PC-3 (cell line): Measurements from ENCODE around the gene ZNF814. TPM values are rescaled to one million over a fixed set of nuclear protein-coding genes. Genes with fewer than 3 reads are reported as not detected.
A peak's percentile ranks its signal among the peaks of the same experiment; 100 is the strongest.
"Not testable (repeated sequence)": the region's sequence is repeated elsewhere in the genome, so short reads cannot be mapped to it uniquely, and the experiment has no call there.

Experiments used
- ATAC-seq: fragments of 200-7000 bp; cut with Tn5 transposase; 2 replicates; pipeline ENCODE4 v1.9.1; 2020; ENCODE audit warnings: mild to moderate bottlenecking, moderate library complexity
- BruUV-seq: library from RNA; stranded (reverse); fragments of 400-500 nt; replicated peaks from 2 replicates; lab custom pipeline; 2021; lab: Mats Ljungman, UMichigan
- CTCF ChIA-PET: fragments of 300-600 bp; sonication (Branson Sonifier 250); formaldehyde crosslinking; loops from one replicate; lab custom pipeline; 2022; ENCODE audit warnings: antibody characterized with exemption; lab: Charles Lee
- POLR2A ChIA-PET: fragments of 300-600 bp; sonication (Branson Sonifier 250); formaldehyde crosslinking; loops from one replicate; lab custom pipeline; 2022; ENCODE audit warnings: antibody characterized with exemption; ENCODE audit not compliant: unreplicated experiment; lab: Charles Lee
- DNase-seq: peaks from one replicate; pipeline ENCODE4 v3.0.0-alpha.2; 2015
- H2AFZ ChIP-seq: fragments of 300-600 bp; sonication (generic); 2 replicates; pipeline ENCODE4 v1.6.0; 2016; ENCODE audit warnings: antibody characterized with exemption, low read length
- H3F3A ChIP-seq: fragments of 300-600 bp; sonication (generic); one replicate; pipeline ENCODE4 v1.6.0; 2017; ENCODE audit warnings: antibody characterized with exemption, low read length, control low read depth, mild to moderate bottlenecking; ENCODE audit not compliant: unreplicated experiment
- H3K27ac ChIP-seq: fragments of 300-600 bp; sonication (generic); 2 replicates; pipeline ENCODE4 v1.5.1; 2016; ENCODE audit warnings: mild to moderate bottlenecking, low read length
- H3K27me3 ChIP-seq: fragments of 300-600 bp; sonication (generic); 2 replicates; pipeline ENCODE4 v1.6.1; 2016; ENCODE audit warnings: low read length, mixed read lengths
- H3K36me3 ChIP-seq: fragments of 300-600 bp; sonication (generic); 2 replicates; pipeline ENCODE4 v1.6.1; 2016; ENCODE audit warnings: low read depth, mixed run types, low read length, mixed read lengths
- H3K4me1 ChIP-seq: fragments of 300-600 bp; sonication (generic); 2 replicates; pipeline ENCODE4 v1.5.1; 2016; ENCODE audit warnings: low read length; ENCODE audit not compliant: insufficient read depth
- H3K4me2 ChIP-seq: fragments of 300-600 bp; sonication (generic); 2 replicates; pipeline ENCODE4 v1.6.0; 2016; ENCODE audit warnings: low read length
- H3K4me3 ChIP-seq: fragments of 300-600 bp; sonication (generic); 2 replicates; pipeline ENCODE4 v1.5.1; 2016; ENCODE audit warnings: mild to moderate bottlenecking, low read length, mixed read lengths
- H3K79me2 ChIP-seq: fragments of 300-600 bp; sonication (generic); 2 replicates; pipeline ENCODE4 v1.6.1; 2017; ENCODE audit warnings: low read length, mixed read lengths
- H3K9ac ChIP-seq: fragments of 300-600 bp; sonication (generic); 2 replicates; pipeline ENCODE4 v1.6.0; 2016; ENCODE audit warnings: mild to moderate bottlenecking, low read length
- H3K9me2 ChIP-seq: fragments of 300-600 bp; sonication (generic); replicated peaks from 2 replicates; pipeline ENCODE4 v1.6.1; 2016; ENCODE audit warnings: mixed run types, low read length, mixed read lengths
- H3K9me3 ChIP-seq: fragments of 300-600 bp; sonication (generic); 2 replicates; pipeline ENCODE4 v1.6.1; 2016; ENCODE audit warnings: low read length, mixed read lengths
- H4K20me1 ChIP-seq: fragments of 300-600 bp; sonication (generic); 2 replicates; pipeline ENCODE4 v1.6.1; 2016; ENCODE audit warnings: low read length, mixed read lengths
- CTCF ChIP-seq: fragments of 300-600 bp; sonication (generic); conservative IDR thresholded peaks from 2 replicates; pipeline ENCODE4 v1.5.1; 2017; ENCODE audit warnings: antibody characterized with exemption, low read depth, mild to moderate bottlenecking, low read length
- EZH2 ChIP-seq: fragments of 300-600 bp; sonication (generic); IDR thresholded peaks from one replicate; pipeline ENCODE4 v1.6.1; 2017; ENCODE audit warnings: antibody characterized with exemption, mild to moderate bottlenecking, low read length; ENCODE audit not compliant: unreplicated experiment
- EZH2phosphoT487 ChIP-seq: fragments of 300-600 bp; sonication (generic); IDR thresholded peaks from 2 replicates; pipeline ENCODE4 v1.6.1; 2018; ENCODE audit warnings: mild to moderate bottlenecking, antibody characterized with exemption, low read length, borderline replicate concordance
- intact Hi-C: fragments of 100-400 bp; cut with micrococcal nuclease; formaldehyde crosslinking; loops from 2 replicates; pipeline ENCODE4 v1.9.0; 2023
- total RNA-seq: library from RNA; depleted of rRNA; stranded (reverse); fragments of >200 nt; gene quantifications from 2 replicates; pipeline ENCODE4 v1.2.3, GENCODE V29; 2014

Gene ZNF814
- total RNA-seq, 1 experiment from 2014 or later = 3.3 TPM

- intact Hi-C loops = loop anchor here (2.0 to 10.0 kb wide), 3 partner anchors 68 to 340 kb away; partner anchors contain the start of genes ZNF211, ZNF329 and ZNF776
- H3K79me2 ChIP-seq = peaks cover 36% of the 10 kb centered on the region
These were observed 74.2 kb downstream of the ZNF814 start, which contains the start of gene ZNF552 for GRCh38 chr19:57814505-57815246. ZNF552 (minus strand) TSS chr19:57814913; CDS start chr19:57814743, 170 bp downstream.

GRCh38 chr19:57813919-57814504, 74.8 kb downstream of the ZNF814 start:
- no TSS peak for BruUV-seq

More at GRCh38 chr19:57814505-57815246, 74.2 kb downstream of the ZNF814 start, which contains the start of gene ZNF552:
- Histone ChIP-seq H3K27me3 (no peaks in the 10 kb centered on the region), H3K4me2 (peak within 1 kb of the TSS; percentile 98), H3K4me1 (peaks cover 10% of the 10 kb centered on the region), H3K4me3 (peak within 1 kb of the TSS; percentile 80), H3K27ac (peak within 1 kb of the TSS; percentile 22), H2AFZ (peak within 1 kb of the TSS; percentile 67), H3F3A (no peaks in the 10 kb centered on the region), H3K9me3 (no peaks in the 10 kb centered on the region), H3K36me3 (peaks cover 11% of the 10 kb centered on the region; the same call in 1 of the 2 replicates), H4K20me1 (no peaks in the 10 kb centered on the region), H3K9ac (peak within 1 kb of the TSS; percentile 79), H3K9me2 (no peaks in the 10 kb centered on the region)
- peak; percentile 88 for ATAC-seq
- ChIA-PET POLR2A (interaction anchor here (0.6 kb wide), 1 partner anchor 12 kb away, joined by 3 read pairs; no protein-coding TSS in a partner anchor), CTCF (interaction anchor here (0.6 kb wide), 2 partner anchors 714 to 1842 kb away, joined by 4 to 5 read pairs; no protein-coding TSS in a partner anchor)
- DNase-seq = peak; percentile 97
- no peak for TF ChIP-seq EZH2phosphoT487
- no peak for TF ChIP-seq EZH2
- no peak for TF ChIP-seq CTCF
- TSS peak; percentile 70 for BruUV-seq

GRCh38 chr19:57812975-57813820, 75.6 kb downstream of the ZNF814 start:
- H2AFZ ChIP-seq, H3K9me2 ChIP-seq, CTCF ChIA-PET, DNase-seq, H3K9me3 ChIP-seq, BruUV-seq, H3K27me3 ChIP-seq, ATAC-seq, H3F3A ChIP-seq, H3K4me1 ChIP-seq, H4K20me1 ChIP-seq: not testable (repeated sequence)
- H3K79me2 ChIP-seq = peaks cover 31% of the 10 kb centered on the region
- H3K9ac ChIP-seq = peak overlapping the region; percentile 79
- intact Hi-C loops = loop anchor here (10.0 kb wide), 2 partner anchors 178 to 342 kb away; partner anchors contain the start of genes ZNF211 and ZNF329
- POLR2A ChIA-PET = interaction anchor here (0.6 kb wide), 1 partner anchor 88 kb away, joined by 4 read pairs; no protein-coding TSS in a partner anchor
- H3K36me3 ChIP-seq = peaks cover 19% of the 10 kb centered on the region
- H3K4me2 ChIP-seq = peak overlapping the region; percentile 98
- H3K4me3 ChIP-seq = peak overlapping the region; percentile 80
- 0 out of 2 replicates have a peak overlapping the region, but pooled peaks have one; percentile 22 for H3K27ac ChIP-seq

More at GRCh38 chr19:57813919-57814504, 74.8 kb downstream of the ZNF814 start:
- peak overlapping the region; percentile 80 for H3K4me3 ChIP-seq
- H3K9me3 ChIP-seq = no peaks in the 10 kb centered on the region
- ChIA-PET CTCF (no interaction called here), POLR2A (no interaction called here)
- no peak for TF ChIP-seq EZH2
- no peak for TF ChIP-seq EZH2phosphoT487
- TF ChIP-seq CTCF = no peak
- H3F3A ChIP-seq = no peaks in the 10 kb centered on the region
- ATAC-seq = peak; percentile 44
- H3K27ac ChIP-seq = peak overlapping the region; percentile 22
- peaks cover 31% of the 10 kb centered on the region for H3K79me2 ChIP-seq
- peak; percentile 58 for DNase-seq
- H3K9ac ChIP-seq = peak overlapping the region; percentile 79
- no peaks in the 10 kb centered on the region for H4K20me1 ChIP-seq
- no peaks in the 10 kb centered on the region for H3K9me2 ChIP-seq
- H3K4me2 ChIP-seq = peak overlapping the region; percentile 98
- H2AFZ ChIP-seq = peak overlapping the region; percentile 67
- H3K27me3 ChIP-seq = no peaks in the 10 kb centered on the region
- peaks cover 15% of the 10 kb centered on the region; the same call in 1 of the 2 replicates for H3K36me3 ChIP-seq
- H3K4me1 ChIP-seq = peaks cover 10% of the 10 kb centered on the region
- intact Hi-C loops = loop anchor here (2.0 to 10.0 kb wide), 3 partner anchors 67 to 341 kb away; partner anchors contain the start of genes ZNF211, ZNF329 and ZNF776
